ENCODE results near the gene ANKH. TPM values are rescaled to one million over a fixed set of nuclear protein-coding genes. Genes with fewer than 3 reads are reported as not detected.

ANKH gene
- total and polyA plus RNA-seq, 12 donors, result 4.8 to 45.6 (median 30.9) TPM

GRCh38 chr5:14665949-14666348 is 205.6 kb downstream of the ANKH start:
- Histone ChIP-seq H3K27ac (no peak overlapping the region), H3K27me3 (no peaks in the 10 kb centered on the region), H3K9me3 (replicated peaks in 1 of 3) (no peaks in the 10 kb centered on the region), H3K4me3 (peak overlapping the region in 1 of 4 donors; percentile 88), H3K4me1 (replicated peaks in 1 of 2) (peaks cover 10 to 38% of the 10 kb centered on the region in 2 donors), H3K36me3 (replicated peaks in 1 of 2) (no peaks in the 10 kb centered on the region)
- intact Hi-C loops (cut with DNase I), result no loop called here
- DNase-seq, result no peak
- WGBS, 4 donors, result 35 to 49% (median 41%) methylated on average over 7 of the region's 7 CpGs
- TF ChIP-seq POLR2A (IDR thresholded peaks at IDR 0.05) (no peak), CTCF (IDR thresholded peaks at IDR 0.05) (no peak)

- intact Hi-C loops (cut with DNase I), result no loop called here
- no peaks in the 10 kb centered on the region for H3K9me3 ChIP-seq (replicated peaks in 1 of 3)
- peak overlapping the region; percentile 1 to 88 (median 70) for H3K4me3 ChIP-seq
- WGBS, 4 donors, result 1 to 2% (median 1%) methylated on average over 20 to 21 of the region's 21 CpGs
- no peaks in the 10 kb centered on the region for H3K27me3 ChIP-seq
- H3K36me3 ChIP-seq (replicated peaks in 1 of 2), result no peaks in the 10 kb centered on the region
- H3K4me1 ChIP-seq (replicated peaks in 1 of 2), result peaks cover 10 to 31% of the 10 kb centered on the region in 2 donors
- peak in 4 of 7 donors; percentile 49 to 65 (median 54) for DNase-seq
- TF ChIP-seq CTCF (IDR thresholded peaks at IDR 0.05), result no peak
- TF ChIP-seq POLR2A (IDR thresholded peaks at IDR 0.05), result no peak
- H3K27ac ChIP-seq, result peak overlapping the region in 4 of 5 donors; percentile 82 to 96 (median 92)
Observed at GRCh38 chr5:14665101-14665822, 206.3 kb downstream of the ANKH start.

GRCh38 chr5:14664270-14665100 is 207.1 kb downstream of the ANKH start, which contains the start of gene OTULIN:
OTULIN (plus strand) TSS chr5:14664718; CDS start chr5:14664826, 108 bp downstream.
- intact Hi-C loops (cut with DNase I), result no loop called here
- WGBS, 4 donors, result 0 to 1% (median 1%) methylated on average over 14 to 115 of the region's 115 CpGs; no CpG with 5 or more reads in 1 of the 4 donors

More at GRCh38 chr5:14664270-14665100, 207.1 kb downstream of the ANKH start, which contains the start of gene OTULIN:
- DNase-seq, result peak; percentile 90 to 93 (median 91)
- no peaks in the 10 kb centered on the region for H3K9me3 ChIP-seq (replicated peaks in 1 of 3)
- peak within 1 kb of the TSS; percentile 58 to 96 (median 92) for H3K27ac ChIP-seq
- H3K36me3 ChIP-seq (replicated peaks in 1 of 2), result no peaks in the 10 kb centered on the region
- H3K27me3 ChIP-seq, result no peaks in the 10 kb centered on the region
- H3K4me3 ChIP-seq, result peak within 1 kb of the TSS; percentile 1 to 88 (median 70)
- H3K4me1 ChIP-seq (replicated peaks in 1 of 2), result peaks cover 10 to 26% of the 10 kb centered on the region in 2 donors
- TF ChIP-seq CTCF (IDR thresholded peaks at IDR 0.05), result no peak
- TF ChIP-seq POLR2A (IDR thresholded peaks at IDR 0.05), result peak; percentile 67 to 95
